HG03457 (cell line): ENCODE data around the gene ZCCHC24.
A peak's percentile ranks its signal among the peaks of the same experiment; 100 is the strongest.
"Not testable (repeated sequence)": the region's sequence is repeated elsewhere in the genome, so short reads cannot be mapped to it uniquely, and the experiment has no call there.

ENCODE experiments used
- ATAC-seq: cut with Tn5 transposase; IDR thresholded peaks from one replicate; pipeline ENCODE4 v1.9.1; 2021; ENCODE audit warnings: moderate number of reproducible peaks; ENCODE audit not compliant: unreplicated experiment

ZCCHC24 gene

GRCh38 chr10:79347894-79348639 is 97.4 kb downstream of the ZCCHC24 start:
- ATAC-seq, result peak; percentile 66

- peak; percentile 53 for ATAC-seq
Observed at GRCh38 chr10:79347226-79347893, 98.1 kb downstream of the ZCCHC24 start, which contains the start of gene PPIF. Gene PPIF (plus strand): TSS chr10:79347469. CDS start chr10:79347549, 80 bp downstream.

GRCh38 chr10:79346388-79347225 is 98.8 kb downstream of the ZCCHC24 start:
- ATAC-seq, result no peak

- no peak for ATAC-seq
Observed at GRCh38 chr10:79346012-79346340, 99.4 kb downstream of the ZCCHC24 start.

GRCh38 chr10:79345241-79346011 is 100.0 kb downstream of the ZCCHC24 start:
- ATAC-seq, result no peak

GRCh38 chr10:79344502-79345195 is 100.8 kb downstream of the ZCCHC24 start:
- no peak for ATAC-seq

GRCh38 chr10:79342811-79343561 is 102.4 kb downstream of the ZCCHC24 start:
- ATAC-seq, result no peak

GRCh38 chr10:79342295-79342761 is 103.1 kb downstream of the ZCCHC24 start:
- ATAC-seq, result no peak

GRCh38 chr10:79340646-79341244 is 104.7 kb downstream of the ZCCHC24 start:
- ATAC-seq, result no peak

- no peak for ATAC-seq
Observed at GRCh38 chr10:79339266-79339665, 106.2 kb downstream of the ZCCHC24 start.

- ATAC-seq, result not testable (repeated sequence)
Observed at GRCh38 chr10:79337783-79338469, 107.5 kb downstream of the ZCCHC24 start.

- no peak for ATAC-seq
Observed at GRCh38 chr10:79336739-79337138, 108.7 kb downstream of the ZCCHC24 start.

GRCh38 chr10:79336276-79336675 is 109.1 kb downstream of the ZCCHC24 start:
- ATAC-seq, result no peak

- ATAC-seq, result no peak
Observed at GRCh38 chr10:79335470-79336235, 109.8 kb downstream of the ZCCHC24 start.

- no peak for ATAC-seq
Observed at GRCh38 chr10:79335094-79335469, 110.3 kb downstream of the ZCCHC24 start.

GRCh38 chr10:79334573-79334972 is 110.9 kb downstream of the ZCCHC24 start:
- no peak for ATAC-seq

- ATAC-seq, result no peak
Observed at GRCh38 chr10:79333513-79333912, 111.9 kb downstream of the ZCCHC24 start.
